ENCODE results near the gene KRTAP13-2.

The KRTAP13-2 gene, protein sequence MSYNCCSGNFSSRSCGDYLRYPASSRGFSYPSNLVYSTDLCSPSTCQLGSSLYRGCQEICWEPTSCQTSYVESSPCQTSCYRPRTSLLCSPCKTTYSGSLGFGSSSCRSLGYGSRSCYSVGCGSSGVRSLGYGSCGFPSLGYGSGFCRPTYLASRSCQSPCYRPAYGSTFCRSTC

DNA sequence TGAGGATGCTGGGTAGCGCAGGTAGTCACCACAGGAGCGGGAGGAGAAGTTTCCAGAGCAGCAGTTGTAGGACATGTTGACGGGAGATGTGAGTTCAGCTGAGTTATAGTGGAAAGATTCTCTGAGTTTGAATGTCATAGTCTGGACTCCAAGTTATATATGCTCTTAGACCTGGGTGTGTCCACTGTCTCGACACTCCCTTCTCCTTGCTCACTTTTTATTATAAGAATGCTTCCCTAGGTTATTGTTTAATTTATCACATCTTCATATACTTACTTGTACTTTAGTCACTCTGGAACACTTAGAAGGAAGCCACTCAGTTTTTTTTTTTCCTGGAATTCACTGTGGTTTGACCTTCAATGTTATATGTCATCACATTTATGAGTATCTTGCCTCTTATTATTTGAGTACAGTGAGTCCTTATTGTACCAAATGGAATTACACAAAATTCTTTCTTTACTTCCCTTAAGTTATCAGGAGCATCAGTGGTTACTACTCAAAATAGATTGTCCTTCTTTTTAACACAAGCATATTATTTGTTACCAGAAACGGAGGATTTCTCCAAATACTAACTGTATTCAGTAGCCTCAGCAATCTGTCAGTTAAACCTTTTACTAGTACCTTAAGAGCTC lies at the start of gene KRTAP13-2:
TSS of gene KRTAP13-2 (minus strand) at position 133 of the 632 bp plus-strand sequence. CDS start at position 75, 58 bp downstream.
- DNase-seq = no peak

DNA sequence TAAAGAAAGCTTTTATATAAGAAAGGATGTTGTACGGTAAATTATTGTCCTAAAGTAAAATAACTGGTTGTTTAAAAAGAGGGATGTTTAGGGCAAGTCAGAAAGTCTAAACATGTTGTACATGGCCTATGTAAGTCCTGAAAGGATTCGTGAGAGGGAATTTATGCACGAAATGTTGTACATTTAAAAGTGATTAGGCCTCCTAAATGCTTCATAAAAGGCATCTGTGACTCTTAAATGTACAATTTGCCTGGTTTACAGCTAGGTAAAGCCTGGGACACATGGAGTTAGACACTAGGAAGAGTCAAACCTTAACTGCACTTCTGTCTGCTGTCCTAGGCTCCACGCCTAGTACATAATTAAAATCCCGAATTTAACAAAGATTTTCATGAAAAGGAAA lies 43.9 kb upstream of the KRTAP13-2 start:
- DNase-seq = no peak

DNA sequence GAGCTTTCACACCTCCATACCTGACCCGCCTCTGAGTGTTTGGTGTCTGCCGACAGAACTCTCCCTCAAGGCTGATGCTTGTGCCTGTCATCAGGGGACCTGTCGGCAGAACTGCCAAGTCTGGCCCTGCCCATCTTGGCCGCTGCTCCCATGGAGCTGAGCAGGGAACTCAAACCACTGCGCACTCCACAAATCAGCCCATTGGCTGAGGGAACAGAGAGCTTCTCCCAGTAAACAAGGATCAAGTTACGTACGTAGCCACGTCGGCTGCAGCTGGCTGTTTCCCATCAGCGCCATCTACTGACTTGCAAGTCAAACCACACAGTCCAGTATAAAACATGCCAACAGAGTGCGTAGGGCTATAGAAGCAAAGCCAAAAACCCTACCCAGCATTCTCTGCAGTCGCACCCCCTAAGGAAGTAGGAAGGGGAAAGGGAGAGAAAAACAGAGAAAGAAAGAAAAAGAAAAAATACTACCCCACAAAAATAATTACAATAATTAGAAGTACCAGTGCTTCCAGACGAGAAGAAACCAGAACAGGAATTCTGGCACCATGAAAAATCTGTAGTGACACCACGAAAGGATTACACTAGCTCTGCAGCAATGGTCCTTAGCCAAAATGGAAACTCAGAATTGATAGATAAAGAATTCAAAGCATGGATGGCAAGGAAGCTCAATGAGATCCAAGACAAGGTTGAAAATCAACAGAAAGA lies 36.9 kb upstream of the KRTAP13-2 start:
- peak in 1 of 2 donors; percentile 2 for DNase-seq

DNA sequence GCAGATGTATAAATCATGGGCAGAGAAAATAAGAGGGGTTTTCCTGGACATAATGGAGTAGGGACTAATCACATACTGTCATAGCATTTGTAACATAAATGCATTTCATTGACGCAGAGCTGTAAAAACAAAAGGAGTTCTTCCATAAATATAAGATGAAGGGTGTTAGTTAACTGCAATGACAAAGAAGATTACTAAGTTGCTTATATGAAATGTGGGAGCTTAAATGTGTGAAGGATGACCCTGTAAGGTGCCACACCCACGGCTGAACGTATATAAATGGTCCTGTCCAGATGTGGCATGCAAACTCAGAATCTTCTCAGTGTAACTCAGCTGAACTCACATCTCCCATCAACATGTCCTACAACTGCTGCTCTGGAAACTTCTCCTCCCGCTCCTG lies 23.7 kb upstream of the KRTAP13-2 start, which contains the start of gene KRTAP13-1:
TSS of gene KRTAP13-1 (plus strand) at position 301 of the 400 bp plus-strand sequence. CDS start at position 357, 56 bp downstream.
- DNase-seq = no peak

DNA sequence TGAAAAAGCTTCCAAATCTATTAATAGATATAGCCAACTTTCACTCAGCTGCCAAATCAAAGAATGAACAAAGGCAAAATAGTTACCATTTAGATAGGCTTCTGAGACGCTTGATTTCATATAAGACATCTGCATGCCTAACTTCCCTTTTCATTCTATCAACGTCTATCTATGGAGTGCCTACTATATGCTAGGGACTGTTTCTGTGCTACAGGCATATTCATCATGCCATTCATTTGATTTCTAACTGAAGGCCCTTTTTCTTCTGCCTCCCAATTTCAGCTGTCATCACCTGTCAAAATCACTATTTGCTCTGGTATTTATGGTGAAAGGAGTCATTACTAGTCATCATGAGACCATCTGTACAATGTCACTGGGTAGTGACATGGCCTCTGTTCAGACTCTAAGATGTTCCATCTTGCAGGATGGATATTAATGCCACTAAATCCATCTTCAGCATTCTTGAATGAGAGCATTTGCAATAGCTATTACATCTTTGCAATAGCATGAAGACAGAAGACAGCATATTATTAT lies 19.5 kb upstream of the KRTAP13-2 start:
- no peak for DNase-seq

DNA sequence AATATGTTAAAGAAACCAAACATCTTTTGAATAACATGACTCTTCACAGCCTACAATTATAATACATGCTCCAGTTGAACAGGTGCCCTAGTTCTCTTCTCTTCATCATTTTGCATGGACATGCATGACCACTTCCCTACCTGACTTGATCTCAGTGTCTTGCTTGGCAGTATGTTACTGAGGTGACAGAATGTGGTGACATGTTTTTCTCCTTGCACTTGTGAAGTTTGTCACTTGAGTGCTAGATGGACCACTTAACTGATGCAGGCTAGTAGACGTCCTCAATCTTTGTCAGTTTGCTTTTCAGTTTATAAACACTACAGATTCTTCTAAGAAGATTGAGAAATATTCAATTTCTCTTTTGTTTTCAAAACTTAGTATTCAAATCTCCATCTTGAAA lies 10.1 kb upstream of the KRTAP13-2 start:
- DNase-seq = no peak

DNA sequence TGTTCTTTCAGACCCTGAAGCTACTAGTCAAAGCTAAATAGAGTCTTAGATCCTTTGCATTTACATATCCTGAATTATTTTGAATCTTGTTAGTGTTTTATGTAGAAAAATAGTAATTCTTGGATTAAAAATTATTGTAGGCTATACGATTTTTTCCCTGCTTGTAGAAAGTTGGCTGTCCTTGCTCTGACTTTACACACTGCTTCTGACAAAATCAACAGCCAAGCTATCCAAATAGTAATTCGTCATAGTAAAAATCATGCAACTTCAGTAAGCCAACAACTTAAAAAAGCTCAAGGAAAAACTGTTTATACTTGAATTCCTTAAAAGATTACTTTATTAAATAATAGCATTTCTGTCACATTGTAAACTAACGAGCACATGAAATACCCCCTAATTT lies 16.2 kb downstream of the KRTAP13-2 start:
- DNase-seq = no peak

DNA sequence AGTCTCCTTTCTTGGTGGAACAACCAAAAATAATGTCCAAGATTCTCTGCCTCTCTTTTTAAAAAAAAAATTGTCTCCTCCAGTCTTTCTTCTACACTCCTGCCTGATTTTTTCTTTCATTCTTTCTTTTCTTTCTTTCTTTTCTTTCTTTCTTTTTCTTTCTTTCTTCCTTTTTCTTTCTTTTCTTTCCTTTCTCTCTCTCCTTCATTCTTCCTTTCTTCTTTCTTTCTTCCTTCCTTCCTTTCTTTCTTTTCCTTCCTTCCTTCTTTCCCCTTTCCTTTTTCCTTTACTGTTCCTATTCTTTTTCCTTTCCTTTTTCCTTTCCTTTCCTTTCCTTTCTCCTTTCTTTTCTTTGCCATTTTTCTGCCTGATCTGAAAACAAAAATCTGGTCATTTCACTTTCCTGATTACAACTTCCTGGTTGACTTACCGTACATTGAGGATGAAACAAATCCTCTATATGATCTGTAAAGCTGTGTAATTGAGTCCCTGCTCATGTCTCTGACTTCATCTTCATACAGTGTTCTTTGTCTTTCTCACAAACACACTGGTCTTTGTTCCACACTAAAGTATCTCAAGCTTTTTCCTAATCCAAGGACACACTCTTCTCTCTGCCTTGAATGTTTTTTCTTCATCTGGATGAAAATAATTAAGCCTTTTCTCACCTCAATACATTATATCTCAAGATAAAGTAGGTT lies 17.6 kb downstream of the KRTAP13-2 start:
- DNase-seq = no peak

DNA sequence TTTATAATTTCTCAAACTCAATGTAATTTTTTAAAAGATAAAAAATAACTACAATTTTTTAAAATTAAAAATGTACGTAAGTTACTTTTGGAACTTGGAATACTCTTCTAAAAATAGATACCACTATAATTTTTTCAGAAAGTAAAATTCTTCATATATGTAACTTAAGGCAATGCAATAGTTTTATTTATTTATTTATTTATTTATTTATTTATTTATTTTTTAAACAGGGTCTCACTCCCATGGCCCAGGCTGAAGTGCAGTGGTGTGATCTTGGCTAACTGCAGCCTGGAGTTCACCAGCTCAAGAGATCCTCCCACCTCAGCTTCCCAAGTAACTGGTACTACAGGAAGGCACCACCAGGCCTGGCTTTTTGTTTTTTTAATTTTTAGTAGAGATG lies 20.5 kb downstream of the KRTAP13-2 start:
- no peak for DNase-seq

DNA sequence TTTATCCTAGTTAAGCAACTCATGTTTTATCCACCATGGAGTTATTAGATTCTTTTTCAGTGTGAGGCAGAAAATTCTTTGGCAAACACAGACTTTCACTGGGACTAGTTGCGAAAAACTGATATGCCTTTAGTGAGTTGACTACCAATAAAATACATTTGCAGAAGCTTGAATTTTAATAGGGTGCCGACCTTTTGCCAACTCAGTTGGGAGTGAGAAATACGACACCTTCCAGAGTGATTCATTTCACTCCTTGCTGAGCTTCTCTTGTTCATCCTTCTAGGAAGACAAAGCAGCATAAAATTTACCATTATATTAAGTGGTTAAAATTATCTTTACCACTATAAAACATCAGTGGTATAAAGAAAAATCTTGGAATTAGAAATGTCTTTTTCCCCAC lies 22.5 kb downstream of the KRTAP13-2 start:
- DNase-seq = no peak

DNA sequence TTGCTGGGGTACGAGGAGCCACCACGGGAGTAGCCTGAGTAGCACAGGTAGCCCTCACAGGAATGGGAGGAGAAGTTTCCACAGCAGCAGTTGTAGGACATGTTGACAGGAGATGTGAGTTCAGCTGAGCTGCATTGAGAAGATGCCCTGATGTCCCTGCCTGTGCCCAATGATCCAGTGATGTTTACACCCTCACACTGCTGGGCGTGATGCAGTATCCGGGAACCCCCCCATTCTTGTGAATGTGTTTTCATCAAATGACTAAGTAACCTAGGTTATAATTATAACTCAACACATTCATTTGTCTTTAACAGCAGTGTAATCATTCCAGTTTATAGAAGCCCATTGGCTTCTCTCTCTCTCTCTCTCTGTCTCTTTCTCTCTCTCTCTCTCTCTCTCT lies 23.6 kb downstream of the KRTAP13-2 start, which contains the start of gene KRTAP23-1:
TSS of gene KRTAP23-1 (minus strand) at position 101 of the 400 bp plus-strand sequence. CDS start at position 101, 0 bp downstream.
- no peak for DNase-seq

DNA sequence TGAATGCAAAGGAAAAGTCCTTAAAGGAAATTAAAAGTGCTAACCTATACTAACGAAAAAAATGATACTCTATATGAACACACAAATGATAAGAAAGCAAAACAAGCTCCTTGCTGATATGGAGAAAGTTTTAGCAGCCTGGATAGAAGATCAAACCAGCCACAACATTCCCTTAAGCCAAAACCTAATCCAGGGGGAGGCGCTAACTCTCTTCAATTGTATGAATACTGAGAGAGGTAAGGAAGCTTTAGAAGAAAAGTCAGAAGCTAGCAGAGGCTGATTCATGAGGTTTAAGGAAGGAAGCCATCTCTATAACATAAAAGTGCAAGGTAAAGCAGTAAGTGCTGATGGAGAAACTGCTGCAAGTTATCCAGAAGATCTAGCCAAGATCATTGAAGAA lies 27.1 kb downstream of the KRTAP13-2 start:
- no peak for DNase-seq

DNA sequence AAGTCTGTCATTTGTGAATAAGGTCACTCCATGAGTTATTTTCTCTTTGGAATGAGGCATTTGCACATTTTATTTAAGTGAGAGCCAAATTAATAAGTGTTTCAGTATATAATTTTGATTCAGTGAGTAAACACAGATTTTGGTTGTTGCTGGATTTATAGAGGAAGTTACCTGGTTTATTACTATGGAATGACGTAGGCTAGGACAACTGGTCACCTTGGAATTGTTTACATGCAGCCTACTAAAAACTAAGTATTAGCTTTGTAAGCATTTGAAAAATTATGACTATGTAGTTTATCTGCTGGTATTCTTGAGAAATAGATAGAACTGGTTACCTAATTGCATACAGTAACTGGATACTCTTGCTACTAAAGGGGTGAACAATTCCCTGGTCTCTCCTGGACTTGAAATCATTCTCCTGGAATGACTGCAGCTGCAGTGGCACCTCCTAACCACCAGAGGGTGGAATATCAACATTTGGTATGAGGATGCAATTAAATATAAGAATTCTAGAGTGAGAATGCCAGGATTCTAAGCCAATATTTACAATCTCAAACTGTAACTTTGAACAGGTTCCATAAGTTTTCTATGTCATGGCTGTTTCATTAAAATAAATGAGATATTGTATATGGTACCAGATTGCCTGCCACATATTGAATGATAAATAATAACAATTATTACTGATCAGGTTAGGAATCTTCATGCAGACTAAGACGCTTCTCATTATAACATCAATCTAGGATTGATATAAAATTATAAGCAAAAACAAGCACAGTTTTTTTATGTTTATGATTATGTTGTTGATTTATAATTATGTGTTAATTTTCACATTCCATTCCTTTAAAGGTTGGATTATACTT lies 31.1 kb downstream of the KRTAP13-2 start:
- DNase-seq = peak; percentile 9 to 32

DNA sequence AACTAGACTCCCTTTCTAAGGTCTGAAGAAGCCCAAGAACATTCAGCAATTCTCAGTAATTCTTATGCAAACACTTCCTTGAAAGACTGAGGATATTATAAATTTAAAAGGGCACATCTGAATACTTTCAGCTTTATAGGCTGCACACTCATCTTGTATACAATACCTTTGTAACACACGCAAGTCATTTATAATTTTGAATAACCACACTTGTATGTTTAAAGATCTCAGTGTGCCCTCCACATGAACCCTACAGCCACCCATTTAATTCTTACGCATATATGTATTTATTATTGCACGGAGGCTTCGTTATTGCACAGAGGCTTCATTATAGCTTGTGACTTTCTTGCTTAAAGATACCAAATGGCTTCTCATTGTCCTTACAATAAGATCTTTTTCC lies 33.4 kb downstream of the KRTAP13-2 start:
- DNase-seq = no peak

DNA sequence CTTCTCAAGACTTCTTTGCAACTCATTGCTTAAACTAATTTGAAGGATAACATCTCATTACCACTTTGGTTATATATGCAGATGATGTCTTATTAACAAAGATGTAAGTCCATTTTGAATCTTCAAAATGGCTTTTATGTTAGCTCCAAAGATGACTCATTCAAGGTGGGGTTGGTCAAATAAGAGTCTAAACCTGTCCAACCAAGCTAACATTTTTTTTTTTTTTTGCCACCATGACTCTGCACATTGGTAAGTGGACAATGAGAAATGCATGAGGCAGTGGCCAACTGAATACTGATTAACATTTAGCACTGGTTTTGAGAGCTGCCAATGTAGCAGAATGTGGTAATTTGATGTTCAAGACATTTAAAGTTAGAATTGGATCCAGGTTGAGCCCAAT lies 34.3 kb downstream of the KRTAP13-2 start:
- no peak for DNase-seq

DNA sequence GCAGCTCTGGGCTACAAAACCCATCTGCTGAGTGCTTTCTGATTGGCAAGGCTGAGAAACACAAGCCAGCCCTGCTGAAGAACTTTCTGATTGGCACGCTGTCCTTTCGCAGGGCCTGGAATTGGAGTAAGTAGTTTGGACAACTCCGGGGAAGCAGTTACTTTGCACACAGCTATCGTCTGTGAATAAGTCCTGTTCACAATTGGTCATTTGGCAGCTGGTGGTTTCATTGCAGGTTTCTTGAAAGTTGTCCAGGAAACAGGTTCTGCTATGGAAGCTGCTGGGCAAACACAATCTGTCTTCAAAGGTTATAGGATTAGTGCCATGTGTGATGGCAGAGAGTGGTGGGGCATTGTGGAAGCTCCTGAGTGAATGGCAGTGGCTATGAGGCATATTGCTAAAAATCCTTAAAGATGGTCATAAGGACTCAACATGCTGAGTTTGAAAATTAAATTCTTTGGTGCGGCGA lies 34.8 kb downstream of the KRTAP13-2 start, which contains the start of gene KRTAP27-1:
TSS of gene KRTAP27-1 (minus strand) at position 419 of the 469 bp plus-strand sequence. CDS start at position 393, 26 bp downstream.
- DNase-seq = no peak

DNA sequence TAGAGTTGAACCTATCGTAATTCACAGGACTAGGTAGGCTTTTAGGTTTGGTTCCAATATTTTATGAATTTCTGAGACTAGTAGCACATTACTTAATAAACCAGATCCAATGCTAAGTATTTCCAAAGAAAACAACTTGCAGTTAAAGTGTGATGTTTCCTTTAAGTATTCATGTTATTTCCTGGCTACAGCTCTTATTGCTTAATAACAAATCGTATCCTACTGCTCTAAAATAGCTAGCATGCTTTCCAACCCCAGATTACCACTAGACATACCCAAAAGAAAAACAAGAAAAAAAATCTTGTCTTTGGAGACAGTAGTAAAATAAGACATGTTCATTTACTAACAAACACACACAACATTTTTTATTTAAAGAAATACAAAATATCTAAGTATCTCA lies 35.5 kb downstream of the KRTAP13-2 start:
- DNase-seq = no peak

DNA sequence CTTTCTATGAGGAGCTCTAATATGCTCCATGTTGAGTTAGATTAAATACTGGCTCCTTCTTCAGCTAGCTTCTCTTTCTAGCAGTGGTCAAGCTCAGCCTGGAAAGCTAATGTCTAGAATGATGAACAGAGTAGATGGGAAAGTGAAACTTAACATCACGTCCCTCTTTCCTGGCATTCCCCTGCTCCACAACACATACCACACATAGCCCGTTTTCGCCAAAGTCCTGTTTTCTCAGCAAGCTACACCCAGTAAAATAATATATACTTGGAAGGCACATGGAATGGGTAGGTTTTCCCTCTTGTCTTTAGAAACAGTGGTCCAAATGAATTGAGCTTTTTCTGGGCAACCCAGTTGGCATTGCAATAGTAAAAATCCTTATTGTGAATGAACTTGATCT lies 38.3 kb downstream of the KRTAP13-2 start:
- DNase-seq = no peak

DNA sequence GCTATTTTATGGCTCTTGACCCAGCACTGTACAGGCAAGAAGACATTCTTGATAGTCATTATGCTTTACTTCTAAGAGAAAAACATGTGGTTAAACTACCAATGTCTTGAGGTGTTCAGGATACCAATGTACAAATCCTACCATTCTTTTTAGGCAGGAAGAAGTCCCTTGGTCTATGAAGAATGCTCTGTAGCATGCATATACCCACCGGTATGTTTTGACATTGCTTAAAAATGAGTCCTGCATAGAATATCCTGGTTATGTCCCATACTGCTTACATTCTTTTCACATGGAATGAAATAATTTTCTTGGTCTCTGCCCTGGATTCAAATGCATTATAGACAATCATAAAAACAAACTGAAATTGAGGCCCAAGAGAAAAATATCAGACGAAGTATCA lies 39.4 kb downstream of the KRTAP13-2 start:
- DNase-seq = no peak

DNA sequence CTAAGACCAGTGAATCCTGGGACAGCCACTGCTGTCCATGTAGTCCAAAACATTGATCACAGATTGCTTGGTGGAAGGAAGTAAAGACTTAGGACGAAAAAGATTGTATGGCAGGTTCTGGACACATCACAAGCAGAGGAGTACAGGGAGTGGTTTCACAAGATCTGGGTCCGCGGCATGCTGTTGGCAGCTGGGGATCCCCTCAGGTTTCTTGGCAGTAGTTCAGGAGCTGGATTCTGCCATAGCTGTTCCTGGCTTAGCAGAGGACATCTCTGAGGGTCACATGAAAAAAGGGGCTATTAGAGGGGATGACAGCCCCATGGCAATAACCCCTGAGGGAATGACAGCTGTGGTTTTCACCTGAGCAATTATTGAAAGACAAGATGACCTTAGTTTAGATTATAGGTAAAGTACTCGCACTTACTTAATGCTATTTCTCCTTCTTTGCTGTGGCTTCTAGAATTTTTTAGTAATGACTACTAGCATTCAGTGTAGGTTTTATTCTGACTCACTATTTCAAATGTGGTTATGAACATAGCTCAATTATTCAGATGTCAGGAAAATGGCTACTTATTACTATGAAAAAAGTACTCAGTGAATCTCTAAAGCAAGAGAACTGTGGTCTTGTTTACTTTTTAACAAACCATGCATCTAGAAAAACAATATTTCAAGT lies 42.7 kb downstream of the KRTAP13-2 start:
- no peak for DNase-seq

DNA sequence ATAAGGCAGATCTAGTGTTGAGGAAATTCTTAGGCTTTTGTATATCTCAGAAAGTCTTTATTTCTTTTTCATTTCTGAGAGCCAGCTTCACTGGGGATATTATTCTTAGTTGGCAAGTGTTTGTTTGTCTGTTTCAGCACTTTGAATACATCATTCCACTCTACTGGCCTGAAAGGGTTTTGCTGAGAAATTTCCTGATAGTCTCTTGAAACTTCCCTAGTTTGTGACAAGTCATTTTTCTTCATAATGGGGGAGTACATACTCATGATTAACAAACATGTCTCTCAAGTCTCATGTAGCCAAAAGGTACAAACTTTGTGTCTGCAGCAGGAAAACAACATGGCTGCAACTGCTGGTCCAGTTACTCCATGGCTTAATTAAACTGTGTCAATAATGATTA lies 45.7 kb downstream of the KRTAP13-2 start:
- no peak for DNase-seq

All from stimulated activated CD4-positive, alpha-beta T cell treated with anti-CD3 and anti-CD28 coated beads, Interleukin-2, amount 100 ng/mL, for 48 hours (primary cell).